Thoracic aorta (tissue), 2 donors: ENCODE data around the gene NQO2. TPM values are rescaled to one million over a fixed set of nuclear protein-coding genes. Genes with fewer than 3 reads are reported as not detected.

Experiments used
- ATAC-seq: fragments of 150-250 bp; one replicate; pipeline ENCODE4 v1.8.0; 2017; ENCODE audit warnings: low read depth; ENCODE audit not compliant: insufficient number of reproducible peaks, low FRiP score
- DNase-seq: peaks from one replicate; pipeline ENCODE4 v3.0.0-alpha.2; 2020; ENCODE audit warnings: low spot score
- H3K27ac ChIP-seq, 2 donors: fragments of 200-600 bp; sonication (generic); 1 replicate in 1 of 2; 2 replicates in 1 of 2; pipeline ENCODE4 v1.5.1; 2016; ENCODE audit warnings: mild to moderate bottlenecking in 2 of 2, moderate library complexity in 2 of 2
- H3K27me3 ChIP-seq: fragments of 200-600 bp; sonication (generic); replicated peaks from 2 replicates; pipeline ENCODE4 v1.6.0; 2016; ENCODE audit warnings: mild to moderate bottlenecking; ENCODE audit not compliant: insufficient read depth
- H3K36me3 ChIP-seq: fragments of 200-600 bp; sonication (generic); one replicate; pipeline ENCODE4 v1.5.1; 2016
- H3K4me1 ChIP-seq, 2 donors: fragments of 200-600 bp; sonication (generic); 1 replicate in 1 of 2; 2 replicates in 1 of 2; pipeline versions ENCODE4 v1.5.1 to v1.6.0; 2016; ENCODE audit warnings: low read depth in 2 of 2, mild to moderate bottlenecking in 1 of 2; ENCODE audit not compliant: control insufficient read depth in 1 of 2
- H3K4me3 ChIP-seq: fragments of 200-600 bp; sonication (generic); 2 replicates; pipeline ENCODE4 v1.5.1; 2016; ENCODE audit warnings: mild to moderate bottlenecking
- H3K9me3 ChIP-seq: fragments of 200-600 bp; sonication (generic); 2 replicates; pipeline ENCODE4 v1.5.1; 2016
- CTCF ChIP-seq: fragments of 200-600 bp; sonication (generic); IDR thresholded peaks from one replicate; pipeline ENCODE4 v1.5.1; 2019; ENCODE audit warnings: antibody characterized with exemption
- total RNA-seq, 2 donors: library from RNA; depleted of rRNA; stranded (reverse); fragments of >200 nt; gene quantifications; one replicate each; pipeline versions ENCODE4 v1.1.0 to v1.2.3, GENCODE V29; 2016

Gene NQO2
- 10 to 100 TPM; 23.0 to 25.7 TPM for total RNA-seq

GRCh38 chr6:2999618-3000557 lies at the start of gene NQO2:
NQO2 (plus strand) TSS chr6:2999894; CDS start chr6:3006553, 6,659 bp downstream.
- H3K36me3 ChIP-seq: peaks cover 6% of the 10 kb centered on the region
- H3K9me3 ChIP-seq: no peaks in the 10 kb centered on the region
- peaks cover 26 to 30% of the 10 kb centered on the region in 2 donors for H3K4me1 ChIP-seq
- H3K27me3 ChIP-seq: no peaks in the 10 kb centered on the region
- TF ChIP-seq CTCF: peak; percentile 15
- ATAC-seq (peak; percentile 66), DNase-seq (no peak)
- peak within 1 kb of the TSS; percentile 98 for H3K4me3 ChIP-seq
- H3K27ac ChIP-seq: peak within 1 kb of the TSS; percentile 80 to 86

- no peak for TF ChIP-seq CTCF
- Histone ChIP-seq H3K4me3 (no peak overlapping the region), H3K9me3 (no peaks in the 10 kb centered on the region), H3K4me1 (peaks cover 4 to 12% of the 10 kb centered on the region in 2 donors), H3K27me3 (no peaks in the 10 kb centered on the region), H3K36me3 (peaks cover 22% of the 10 kb centered on the region), H3K27ac (no peak overlapping the region)
- no peak for ATAC-seq
- DNase-seq: no peak
These were observed 49.0 kb upstream of the NQO2 start for GRCh38 chr6:2950713-2951112.

- no peaks in the 10 kb centered on the region for H3K27me3 ChIP-seq
- peaks cover 5 to 15% of the 10 kb centered on the region in 2 donors for H3K4me1 ChIP-seq
- H3K36me3 ChIP-seq: peaks cover 29% of the 10 kb centered on the region
- no peak for DNase-seq
- no peak for TF ChIP-seq CTCF
- ATAC-seq: no peak
- no peak overlapping the region for H3K4me3 ChIP-seq
- H3K9me3 ChIP-seq: no peaks in the 10 kb centered on the region
- H3K27ac ChIP-seq: peak overlapping the region; percentile 58 to 70
These were observed 48.0 kb upstream of the NQO2 start for GRCh38 chr6:2951728-2952127.

- peak; percentile 95 for TF ChIP-seq CTCF
- Histone ChIP-seq H3K9me3 (no peaks in the 10 kb centered on the region), H3K4me3 (peak overlapping the region; percentile 47), H3K27ac (peak overlapping the region; percentile 62 to 70), H3K36me3 (peaks cover 22% of the 10 kb centered on the region), H3K4me1 (peaks cover 12 to 24% of the 10 kb centered on the region in 2 donors), H3K27me3 (no peaks in the 10 kb centered on the region)
- ATAC-seq (peak; percentile 70), DNase-seq (peak; percentile 33)
These were observed 47.1 kb upstream of the NQO2 start for GRCh38 chr6:2952557-2953095.

- ATAC-seq (no peak), DNase-seq (no peak)
- Histone ChIP-seq H3K36me3 (peaks cover 18% of the 10 kb centered on the region), H3K9me3 (no peaks in the 10 kb centered on the region), H3K4me3 (peak overlapping the region; percentile 47), H3K27me3 (no peaks in the 10 kb centered on the region), H3K4me1 (peaks cover 12 to 28% of the 10 kb centered on the region in 2 donors), H3K27ac (peak overlapping the region; percentile 62 to 70)
- TF ChIP-seq CTCF: no peak
These were observed 46.6 kb upstream of the NQO2 start for GRCh38 chr6:2953098-2953497.
